DND-41 (cell line): Measurements from ENCODE around the gene HOXA5.

Experiments
- CTCF ChIP-seq: IDR thresholded peaks from 2 replicates; pipeline ENCODE4 v1.5.1; 2012; ENCODE audit warnings: borderline replicate concordance, low read length, moderate library complexity, mild to moderate bottlenecking; ENCODE audit not compliant: poor library complexity, severe bottlenecking; ENCODE audit errors: extremely low read depth
- EZH2 ChIP-seq: IDR thresholded peaks from 3 replicates; pipeline ENCODE4 v1.6.1; 2012; ENCODE audit warnings: borderline replicate concordance, low read depth, mild to moderate bottlenecking, moderate library complexity, low read length, inconsistent platforms; ENCODE audit not compliant: severe bottlenecking

- TF ChIP-seq CTCF (no peak), EZH2 (no peak)
These were observed 10.9 kb upstream of the HOXA5 start for GRCh38 chr7:27154369-27154768.
